Measurements from ENCODE around the gene LGI4.

DNA sequence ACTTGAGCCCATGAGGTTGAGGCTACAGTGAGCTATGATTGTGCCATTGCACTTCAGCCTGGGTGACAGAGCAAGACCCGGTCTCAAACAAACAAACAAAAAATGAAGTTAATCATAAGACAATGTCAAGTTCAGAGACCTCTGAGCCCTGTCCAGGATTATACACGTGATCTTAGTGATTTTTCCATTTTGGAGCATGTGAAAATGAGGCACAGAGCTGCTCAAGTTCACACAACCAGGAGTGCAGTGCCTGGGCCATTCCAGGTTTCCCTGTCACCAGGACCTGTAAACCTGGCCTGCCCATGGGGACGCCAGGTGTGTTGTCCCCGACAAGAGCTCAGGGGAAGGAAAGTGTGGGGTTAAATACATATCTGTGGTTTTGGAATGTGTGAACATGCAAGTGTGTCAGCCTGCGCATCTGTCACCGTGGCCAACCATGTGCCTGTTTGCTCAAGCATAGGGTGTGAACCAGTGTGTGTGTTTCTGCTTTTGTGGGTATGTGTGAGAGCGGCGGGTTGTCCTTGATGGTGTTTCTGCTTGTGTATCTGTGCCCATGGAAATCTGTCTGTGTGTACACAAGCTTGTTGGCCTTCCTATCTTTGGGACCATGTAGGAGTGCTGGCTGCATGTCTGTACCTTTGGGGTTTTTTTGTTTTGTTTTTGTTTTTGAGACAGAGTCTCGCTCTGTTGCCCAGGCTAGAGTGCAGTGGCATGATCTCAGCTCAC lies 2.3 kb upstream of the LGI4 start:
- TF ChIP-seq, protein P1, sequence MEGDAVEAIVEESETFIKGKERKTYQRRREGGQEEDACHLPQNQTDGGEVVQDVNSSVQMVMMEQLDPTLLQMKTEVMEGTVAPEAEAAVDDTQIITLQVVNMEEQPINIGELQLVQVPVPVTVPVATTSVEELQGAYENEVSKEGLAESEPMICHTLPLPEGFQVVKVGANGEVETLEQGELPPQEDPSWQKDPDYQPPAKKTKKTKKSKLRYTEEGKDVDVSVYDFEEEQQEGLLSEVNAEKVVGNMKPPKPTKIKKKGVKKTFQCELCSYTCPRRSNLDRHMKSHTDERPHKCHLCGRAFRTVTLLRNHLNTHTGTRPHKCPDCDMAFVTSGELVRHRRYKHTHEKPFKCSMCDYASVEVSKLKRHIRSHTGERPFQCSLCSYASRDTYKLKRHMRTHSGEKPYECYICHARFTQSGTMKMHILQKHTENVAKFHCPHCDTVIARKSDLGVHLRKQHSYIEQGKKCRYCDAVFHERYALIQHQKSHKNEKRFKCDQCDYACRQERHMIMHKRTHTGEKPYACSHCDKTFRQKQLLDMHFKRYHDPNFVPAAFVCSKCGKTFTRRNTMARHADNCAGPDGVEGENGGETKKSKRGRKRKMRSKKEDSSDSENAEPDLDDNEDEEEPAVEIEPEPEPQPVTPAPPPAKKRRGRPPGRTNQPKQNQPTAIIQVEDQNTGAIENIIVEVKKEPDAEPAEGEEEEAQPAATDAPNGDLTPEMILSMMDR (IDR thresholded peaks at IDR 0.05): no peak
- no peak for TF ChIP-seq POLR2A (IDR thresholded peaks at IDR 0.05)
